IPS-11a (cell line): ENCODE measurements around the gene DOK7.
"Not testable (repeated sequence)": the region's sequence is repeated elsewhere in the genome, so short reads cannot be mapped to it uniquely, and the experiment has no call there.

Source experiments
- H3K4me3 ChIP-seq: one replicate; pipeline ENCODE4 v1.5.1; 2013; ENCODE audit warnings: low read depth, low read length, control low read depth

DOK7 gene

GRCh38 chr4:3501126-3501824 is 38.2 kb downstream of the DOK7 start:
- H3K4me3 ChIP-seq: no peak overlapping the region

GRCh38 chr4:3501825-3502425 is 38.8 kb downstream of the DOK7 start:
- no peak overlapping the region for H3K4me3 ChIP-seq

- H3K4me3 ChIP-seq: no peak overlapping the region
Observed at GRCh38 chr4:3502941-3503936, 40.1 kb downstream of the DOK7 start.

- no peak overlapping the region for H3K4me3 ChIP-seq
Observed at GRCh38 chr4:3505231-3505630, 42.1 kb downstream of the DOK7 start.

- H3K4me3 ChIP-seq: no peak overlapping the region
Observed at GRCh38 chr4:3508542-3508941, 45.4 kb downstream of the DOK7 start.

- H3K4me3 ChIP-seq: no peak overlapping the region
Observed at GRCh38 chr4:3510481-3510880, 47.4 kb downstream of the DOK7 start.

GRCh38 chr4:3511187-3511586 is 48.1 kb downstream of the DOK7 start:
- H3K4me3 ChIP-seq: no peak overlapping the region

- not testable (repeated sequence) for H3K4me3 ChIP-seq
Observed at GRCh38 chr4:3511601-3512000, 48.5 kb downstream of the DOK7 start.

GRCh38 chr4:3512279-3512678 is 49.2 kb downstream of the DOK7 start:
- no peak overlapping the region for H3K4me3 ChIP-seq

GRCh38 chr4:3512719-3513118 is 49.6 kb downstream of the DOK7 start:
- no peak overlapping the region for H3K4me3 ChIP-seq

GRCh38 chr4:3513807-3514206 is 50.7 kb downstream of the DOK7 start:
- no peak overlapping the region for H3K4me3 ChIP-seq

GRCh38 chr4:3514221-3514780 is 51.2 kb downstream of the DOK7 start:
- H3K4me3 ChIP-seq: no peak overlapping the region

GRCh38 chr4:3514806-3515501 is 51.8 kb downstream of the DOK7 start:
- H3K4me3 ChIP-seq: no peak overlapping the region

- no peak overlapping the region for H3K4me3 ChIP-seq
Observed at GRCh38 chr4:3515646-3516045, 52.5 kb downstream of the DOK7 start.

GRCh38 chr4:3516061-3516835 is 53.1 kb downstream of the DOK7 start:
- no peak overlapping the region for H3K4me3 ChIP-seq

GRCh38 chr4:3516836-3517730 is 54.0 kb downstream of the DOK7 start:
- H3K4me3 ChIP-seq: no peak overlapping the region

GRCh38 chr4:3517731-3518510 is 54.8 kb downstream of the DOK7 start:
- no peak overlapping the region for H3K4me3 ChIP-seq

GRCh38 chr4:3518511-3518880 is 55.4 kb downstream of the DOK7 start:
- H3K4me3 ChIP-seq: no peak overlapping the region
